NCI-H1105 treated with DMSO at 0.1 percent for 48 hours (cell line): ENCODE results near the gene TROAP.

ENCODE experiments used
- DNase-seq: peaks from one replicate; lab custom pipeline; 2025; lab: John Stamatoyannopoulos, UW

TROAP gene

DNA sequence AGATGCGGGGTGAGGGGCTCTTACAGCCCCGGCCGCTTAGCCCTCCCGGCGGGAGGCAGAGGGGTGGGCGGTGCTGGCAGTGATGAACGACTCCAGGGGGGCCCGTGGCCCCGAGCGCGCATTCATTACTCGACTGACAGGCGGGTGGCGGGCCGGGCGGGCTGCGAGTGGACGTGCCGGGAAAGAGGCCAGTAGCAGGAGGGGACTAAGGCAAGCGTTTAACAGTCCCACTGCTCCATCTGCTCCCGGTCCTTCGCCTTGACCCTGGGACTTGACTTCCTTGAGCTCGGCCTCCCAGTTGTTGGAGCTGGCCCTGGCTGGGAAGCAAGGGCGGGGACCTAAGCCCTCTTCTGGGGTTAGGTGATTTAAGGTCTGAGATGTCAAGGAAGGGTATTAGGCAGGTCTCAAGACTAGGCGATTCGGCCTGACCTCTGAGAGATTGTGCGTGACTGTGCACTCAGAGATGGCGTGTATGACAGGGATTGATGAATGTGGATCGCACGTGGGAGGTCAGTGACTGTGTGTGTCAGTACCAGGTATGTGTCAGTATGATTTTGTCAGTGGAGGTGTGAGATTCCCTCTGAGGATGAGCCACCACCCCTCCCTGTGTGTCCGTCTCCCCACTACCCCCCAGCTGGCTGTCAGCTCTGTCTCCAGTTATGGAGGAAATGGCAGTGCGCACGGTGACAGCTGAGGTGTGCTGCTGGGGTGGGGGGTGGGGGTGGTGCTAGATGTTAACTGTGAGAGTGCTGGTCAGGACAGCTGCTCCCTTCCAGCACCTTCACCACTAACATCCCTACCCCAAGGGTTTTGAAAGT lies 20.1 kb downstream of the TROAP start:
- no peak for DNase-seq

DNA sequence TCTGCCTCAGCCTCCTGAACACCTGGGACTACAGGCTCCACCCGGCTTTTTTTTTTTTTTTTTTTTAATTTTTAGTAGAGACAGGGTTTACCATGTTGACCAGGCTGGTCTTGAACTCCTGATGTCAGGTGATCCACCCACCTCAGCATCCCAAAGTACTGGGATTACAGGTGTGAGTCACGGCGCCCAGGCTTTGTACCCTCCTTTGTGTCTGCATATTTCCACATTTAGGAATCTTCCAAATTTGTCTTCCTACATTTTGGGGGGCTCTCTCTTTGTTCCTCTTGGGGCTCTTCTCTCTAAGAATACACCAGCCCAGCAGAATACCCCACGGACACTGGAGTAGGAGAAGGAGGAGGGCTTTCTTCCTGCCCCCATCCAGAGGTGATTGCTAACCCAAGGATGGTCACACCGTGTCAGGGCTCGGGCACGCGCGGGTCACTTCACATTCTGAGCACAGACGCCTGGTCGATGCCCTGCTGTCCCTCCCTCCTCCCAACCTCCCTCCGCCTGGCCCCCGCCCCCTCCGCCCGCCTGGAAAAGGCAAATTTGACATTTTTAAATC lies 21.5 kb downstream of the TROAP start:
- no peak for DNase-seq

DNA sequence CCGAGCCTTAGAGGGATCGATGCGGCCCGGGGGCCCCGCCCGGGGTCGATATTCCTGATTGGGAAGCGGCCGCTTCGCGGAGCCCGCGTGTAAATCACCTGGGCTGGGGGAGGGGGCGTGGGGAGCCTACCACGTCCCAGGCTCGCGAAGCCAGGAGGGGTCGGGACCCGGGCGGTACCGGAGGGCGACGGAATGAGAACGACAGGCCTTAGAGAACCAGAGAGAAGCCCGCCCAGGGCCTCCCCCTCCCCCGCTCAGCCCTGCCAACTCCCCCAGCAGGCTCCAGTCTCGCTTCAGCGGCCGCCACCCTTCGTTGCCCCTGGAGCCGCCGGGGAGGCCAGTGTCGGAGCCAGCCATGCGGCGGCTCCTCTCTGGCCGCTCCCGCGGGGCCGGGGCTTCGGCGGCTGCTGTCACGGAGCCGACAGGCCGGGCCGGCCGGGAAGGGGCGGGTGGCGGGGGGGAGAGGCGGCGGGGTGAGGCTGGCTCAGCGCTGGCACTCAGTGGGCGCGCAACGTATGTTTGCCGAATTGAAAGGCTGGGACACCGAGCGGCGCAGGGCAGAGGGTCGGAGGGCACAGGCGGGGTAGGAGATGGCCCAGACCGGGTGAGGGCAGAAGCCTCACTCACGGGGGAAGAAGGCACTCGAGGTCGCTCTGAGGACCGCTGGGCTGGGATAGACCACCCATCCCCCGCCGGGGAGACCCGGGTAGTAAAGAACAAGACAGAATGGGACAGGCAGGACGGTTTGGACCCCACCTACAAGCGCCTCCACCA lies 22.2 kb downstream of the TROAP start:
- peak; percentile 22 for DNase-seq

DNA sequence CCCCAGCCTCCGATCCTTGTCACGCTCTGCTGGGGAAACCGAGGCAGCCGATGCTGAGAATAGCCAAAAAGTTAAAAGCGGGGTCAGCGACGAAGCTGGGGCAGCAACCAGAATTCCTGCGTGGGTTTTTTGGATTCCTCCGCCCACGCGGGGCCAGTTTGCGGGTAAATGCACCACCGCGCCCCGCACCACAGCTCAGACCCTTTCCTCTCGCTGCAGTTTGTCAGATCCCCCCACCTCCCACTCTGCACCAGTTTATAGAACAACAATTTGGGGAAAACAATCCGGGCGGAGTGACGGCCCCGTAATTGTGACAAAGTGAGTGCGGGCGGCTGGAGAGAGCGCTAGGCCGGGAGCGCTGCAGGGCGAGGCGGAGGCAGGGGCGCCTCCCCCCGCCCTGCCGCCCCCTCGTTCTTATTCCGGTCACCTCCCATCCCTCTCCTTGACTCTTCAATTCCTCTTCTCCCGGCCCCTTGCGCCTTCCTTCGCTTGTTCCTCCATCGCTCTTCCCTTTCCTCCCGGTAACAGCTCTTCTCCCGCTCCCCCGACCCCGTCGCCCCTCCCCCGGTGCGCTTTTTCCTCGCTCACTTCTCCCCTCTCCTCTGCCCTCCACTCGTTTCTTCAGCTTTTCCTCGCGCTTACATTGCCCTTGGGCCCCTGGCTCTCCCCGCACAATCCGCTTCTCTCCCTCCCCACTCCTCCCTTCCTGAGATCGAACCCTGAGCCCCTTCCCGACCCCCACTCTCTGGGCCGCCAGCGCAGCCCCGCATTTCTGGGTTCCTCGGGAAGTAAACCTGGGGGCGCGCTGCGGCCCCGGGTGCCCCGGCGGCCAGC lies 23.0 kb downstream of the TROAP start:
- no peak for DNase-seq

DNA sequence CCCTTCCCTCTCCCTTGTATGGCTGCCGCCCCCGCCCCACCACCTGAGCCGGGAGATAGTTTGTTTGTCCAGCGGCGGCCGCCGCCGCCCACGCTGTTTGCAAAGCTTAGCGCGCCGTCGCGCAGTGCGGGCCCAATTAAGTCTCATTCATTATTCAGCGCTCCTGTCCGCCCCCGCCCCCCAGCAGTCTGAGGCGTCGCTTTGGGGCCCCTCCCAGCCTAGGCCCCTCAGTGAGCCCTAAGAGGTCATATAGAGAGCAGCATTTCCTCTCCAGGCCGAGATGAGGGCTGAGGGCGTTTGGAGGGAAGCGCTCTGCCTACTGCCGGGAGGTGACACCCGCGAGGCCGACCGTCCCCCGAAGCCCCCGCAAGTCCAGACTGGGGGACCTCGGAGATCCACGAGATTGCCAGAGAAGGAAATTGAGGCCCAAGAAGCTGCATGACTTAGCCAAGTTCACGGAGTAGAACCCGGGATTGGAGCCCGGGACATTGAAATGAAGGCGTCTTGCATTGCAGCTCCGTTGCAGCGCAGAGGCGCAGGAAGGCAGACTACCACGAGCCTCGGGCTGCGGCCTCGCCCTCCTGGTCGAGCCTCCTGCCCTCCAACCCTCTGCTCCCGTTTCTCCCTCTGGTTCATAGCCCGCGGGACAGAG lies 23.7 kb downstream of the TROAP start, which contains the start of gene DNAJC22:
Gene DNAJC22 (plus strand): TSS at position 230 of the 652 bp plus-strand sequence. CDS start 1,985 bp downstream, outside the sequence.
- no peak for DNase-seq

DNA sequence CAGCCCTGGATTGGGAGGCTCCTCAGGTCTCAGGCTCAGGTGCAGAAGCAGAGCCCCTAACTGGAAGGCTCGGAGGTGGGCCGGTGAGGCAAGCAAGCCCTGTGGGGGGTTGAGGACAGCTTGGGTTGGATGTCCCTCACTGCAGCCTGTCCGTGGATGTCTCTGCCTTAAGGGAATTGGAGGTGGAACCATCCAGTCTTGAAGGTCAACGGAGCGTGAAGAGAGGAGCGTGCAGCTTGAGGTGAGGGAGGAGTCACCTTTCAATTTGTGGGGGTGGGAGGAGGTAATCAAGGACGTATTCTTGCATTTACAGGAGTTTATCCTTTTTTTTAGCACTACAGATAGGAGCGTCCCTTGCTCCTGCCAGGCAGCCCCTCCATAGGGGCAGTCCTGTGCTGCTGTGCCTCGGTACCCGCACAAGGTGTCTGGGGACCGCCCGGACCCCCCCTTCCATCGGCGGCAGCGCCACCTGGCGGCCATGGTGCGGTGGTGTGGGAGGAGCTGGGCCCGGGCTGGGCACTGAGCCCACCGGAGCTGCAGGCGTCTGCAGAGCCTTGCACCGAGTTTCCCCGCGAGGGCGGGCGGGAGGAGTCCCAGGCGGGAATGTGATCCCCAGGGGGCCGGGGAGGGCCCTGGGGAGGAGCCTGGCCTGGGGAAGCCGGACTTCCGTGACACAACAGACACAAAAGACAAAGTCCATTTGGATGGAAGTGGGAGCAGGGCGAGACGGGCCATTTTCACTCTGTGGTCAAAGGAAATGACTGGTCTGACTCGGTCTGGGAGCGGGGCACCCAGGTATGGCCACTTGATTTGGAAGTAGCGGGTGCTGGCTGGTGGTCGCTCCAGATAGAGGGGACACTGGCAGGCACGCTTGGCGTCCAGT lies 24.5 kb downstream of the TROAP start:
- DNase-seq: peak; percentile 42

DNA sequence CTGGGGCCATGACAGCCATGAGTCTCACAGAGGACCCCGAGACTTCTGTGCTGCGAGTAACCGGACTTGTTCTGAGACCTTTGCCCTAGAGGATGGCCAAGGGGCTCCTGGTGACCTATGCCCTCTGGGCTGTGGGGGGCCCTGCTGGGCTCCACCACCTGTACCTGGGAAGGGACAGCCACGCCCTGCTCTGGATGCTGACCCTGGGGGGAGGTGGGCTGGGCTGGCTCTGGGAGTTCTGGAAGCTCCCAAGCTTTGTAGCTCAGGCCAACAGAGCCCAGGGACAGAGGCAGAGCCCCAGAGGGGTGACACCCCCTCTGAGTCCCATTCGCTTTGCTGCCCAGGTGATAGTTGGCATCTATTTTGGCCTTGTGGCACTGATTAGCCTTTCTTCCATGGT lies 25.7 kb downstream of the TROAP start:
- DNase-seq: no peak

DNA sequence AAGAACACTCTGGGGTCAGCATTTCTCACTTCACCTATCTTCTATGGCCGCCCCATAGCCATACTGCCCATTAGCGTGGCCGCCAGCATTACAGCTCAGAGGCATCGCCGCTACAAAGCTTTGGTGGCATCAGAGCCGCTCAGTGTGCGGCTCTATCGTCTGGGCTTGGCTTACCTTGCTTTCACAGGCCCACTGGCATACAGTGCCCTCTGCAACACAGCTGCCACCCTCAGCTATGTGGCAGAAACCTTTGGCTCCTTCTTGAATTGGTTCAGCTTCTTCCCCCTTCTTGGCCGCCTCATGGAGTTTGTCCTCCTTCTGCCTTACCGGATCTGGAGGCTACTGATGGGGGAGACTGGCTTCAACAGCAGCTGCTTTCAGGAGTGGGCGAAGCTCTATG lies 26.2 kb downstream of the TROAP start:
- DNase-seq: no peak

DNA sequence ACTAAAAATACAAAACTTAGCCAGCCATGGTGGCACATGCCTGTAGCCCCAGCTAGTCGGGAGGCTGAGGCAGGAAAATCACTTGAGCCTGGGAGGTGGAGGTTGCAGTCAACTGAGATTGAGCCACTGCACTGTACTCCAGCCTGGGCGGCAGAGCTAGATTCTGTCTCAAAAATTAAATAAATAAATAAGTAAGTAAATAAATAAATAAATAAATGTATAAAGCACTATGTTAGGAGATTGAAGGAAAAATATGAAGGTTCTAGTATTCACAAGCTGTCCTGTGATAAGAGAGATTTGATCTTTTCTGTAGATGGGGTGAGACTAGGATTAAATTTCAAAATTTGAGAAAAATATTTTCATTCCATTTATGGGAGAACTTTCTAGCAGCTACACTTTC lies 29.3 kb downstream of the TROAP start:
- DNase-seq: no peak

DNA sequence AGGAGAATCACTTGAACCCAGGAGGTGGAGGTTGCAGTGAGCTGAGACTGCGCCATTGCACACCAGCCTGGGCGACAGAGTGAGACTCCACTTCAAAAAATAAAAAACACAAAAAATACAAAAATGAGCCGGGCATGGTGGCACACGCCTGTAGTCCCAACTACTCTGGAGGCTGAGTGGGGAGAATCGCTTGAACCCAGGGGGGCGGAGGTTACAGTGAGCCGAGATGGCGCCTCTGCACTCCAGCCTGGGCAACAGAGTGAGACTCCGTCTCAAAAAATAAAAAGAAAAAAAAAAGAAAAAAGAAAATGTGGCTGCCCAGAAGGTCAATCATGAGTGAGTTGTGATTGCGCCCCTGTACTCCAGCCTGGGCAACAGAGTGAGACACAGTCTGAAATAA lies 32.9 kb downstream of the TROAP start:
- DNase-seq: no peak

DNA sequence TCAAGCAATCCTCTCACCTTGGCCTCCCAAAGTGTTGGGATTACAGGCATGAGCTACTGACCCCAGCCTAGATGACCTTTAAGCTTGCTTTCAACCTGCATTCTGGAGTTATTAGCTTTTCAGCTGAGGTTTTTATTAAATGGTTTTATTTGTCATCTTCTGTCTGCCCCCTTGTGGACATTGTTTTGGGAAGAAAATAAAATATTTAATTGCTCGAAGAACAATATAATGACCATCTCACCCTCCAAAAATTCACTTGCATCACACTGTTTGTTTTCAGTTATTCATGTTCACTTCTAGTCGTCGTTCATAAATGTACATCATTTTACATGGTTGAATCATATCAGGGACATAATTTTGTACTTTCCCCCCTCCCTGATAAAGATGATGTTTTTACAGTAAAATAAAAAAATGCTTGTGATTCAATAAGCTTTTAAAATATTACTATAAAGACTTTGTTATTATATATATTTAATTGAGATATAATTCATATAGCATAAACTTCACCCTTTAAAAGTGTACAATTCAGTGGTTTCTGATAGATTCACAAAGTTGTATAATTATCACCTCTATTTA lies 34.1 kb downstream of the TROAP start:
- DNase-seq: peak; percentile 11

DNA sequence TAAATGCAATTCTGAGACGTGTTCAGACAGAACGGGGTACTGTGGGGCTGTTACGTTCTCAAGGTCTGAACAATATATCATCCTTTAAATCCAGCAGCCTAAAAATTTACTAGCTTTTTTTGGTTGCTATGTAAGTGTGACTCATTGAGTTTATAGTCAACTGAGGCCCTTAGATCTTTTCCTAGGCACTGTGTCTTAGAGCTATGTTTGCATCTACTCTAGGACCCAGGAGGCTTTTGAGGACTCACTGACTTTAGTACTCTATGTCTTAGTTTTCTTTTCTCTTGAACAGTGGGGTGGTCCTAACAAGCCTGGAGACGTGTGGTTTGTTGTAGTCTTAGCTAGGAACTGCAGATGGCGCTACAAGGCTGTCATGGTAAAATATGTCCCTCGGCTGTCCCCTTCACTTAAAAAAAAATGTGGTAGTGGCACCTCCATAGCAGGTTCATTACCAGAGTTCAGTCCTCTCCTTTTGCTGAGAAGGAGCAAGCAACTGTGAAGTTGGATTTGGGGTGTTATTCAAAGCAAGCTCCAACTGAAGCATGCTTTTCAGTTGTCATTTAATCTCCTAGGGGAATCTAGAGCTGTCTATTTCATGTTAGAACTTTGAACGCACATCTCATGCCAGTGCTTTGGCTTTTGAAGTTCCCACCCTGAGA lies 35.6 kb downstream of the TROAP start:
- peak; percentile 62 for DNase-seq

DNA sequence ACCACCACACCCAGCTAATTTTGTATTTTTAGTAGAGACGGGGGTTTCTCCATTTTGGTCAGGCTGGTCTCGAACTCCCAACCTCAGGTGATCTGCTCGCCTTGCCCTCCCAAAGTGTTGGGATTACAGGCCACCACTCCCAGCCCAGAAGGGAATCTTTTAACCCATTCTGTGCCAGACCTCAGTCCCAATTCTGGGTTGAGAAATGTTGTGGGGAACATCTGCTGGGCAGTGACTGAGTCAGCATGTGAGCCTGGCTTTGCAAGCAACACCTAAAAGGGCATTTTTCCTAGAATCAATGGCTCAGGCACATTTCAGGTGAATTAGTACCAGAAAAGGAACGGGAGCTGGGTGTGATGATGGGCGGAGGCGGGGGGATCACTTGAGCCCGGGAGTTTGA lies 36.6 kb downstream of the TROAP start:
- DNase-seq: no peak

DNA sequence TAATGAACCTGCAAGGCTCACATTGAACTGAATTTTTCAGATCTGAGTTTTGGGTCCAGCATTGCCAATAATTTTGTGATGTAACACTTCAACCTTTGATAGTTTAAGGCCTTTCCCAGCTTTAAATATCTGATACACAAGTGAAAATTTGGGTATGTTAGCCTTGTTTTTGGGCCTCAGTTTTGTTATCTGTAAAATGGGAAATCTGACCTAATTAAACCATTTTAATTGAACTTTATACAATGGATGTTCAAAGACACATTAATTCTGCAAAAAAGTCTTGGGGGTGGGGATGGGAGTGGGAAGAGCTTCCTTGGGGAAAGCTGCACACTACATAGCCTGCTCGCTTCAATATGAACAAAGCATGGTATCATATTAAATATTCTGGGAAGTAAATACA lies 39.0 kb downstream of the TROAP start:
- no peak for DNase-seq

DNA sequence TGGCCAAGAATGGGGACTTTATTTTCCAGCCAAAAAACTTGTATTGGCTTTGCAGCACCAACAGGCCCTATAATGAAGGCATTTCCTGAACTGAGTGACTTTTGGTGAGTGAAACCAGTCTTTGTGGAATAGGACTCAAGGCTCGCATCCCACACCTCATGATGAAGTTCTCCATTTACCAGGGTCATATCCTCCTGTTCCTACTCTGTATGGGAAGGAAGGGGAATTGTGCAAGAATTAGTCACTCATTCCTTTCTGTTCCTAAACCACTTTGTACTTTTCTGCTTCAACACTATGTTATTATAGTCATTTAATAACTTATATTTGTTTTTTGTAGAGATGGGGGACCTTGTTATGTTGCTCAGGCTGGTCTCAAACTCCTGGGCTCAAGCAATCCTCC lies 41.9 kb downstream of the TROAP start:
- no peak for DNase-seq

DNA sequence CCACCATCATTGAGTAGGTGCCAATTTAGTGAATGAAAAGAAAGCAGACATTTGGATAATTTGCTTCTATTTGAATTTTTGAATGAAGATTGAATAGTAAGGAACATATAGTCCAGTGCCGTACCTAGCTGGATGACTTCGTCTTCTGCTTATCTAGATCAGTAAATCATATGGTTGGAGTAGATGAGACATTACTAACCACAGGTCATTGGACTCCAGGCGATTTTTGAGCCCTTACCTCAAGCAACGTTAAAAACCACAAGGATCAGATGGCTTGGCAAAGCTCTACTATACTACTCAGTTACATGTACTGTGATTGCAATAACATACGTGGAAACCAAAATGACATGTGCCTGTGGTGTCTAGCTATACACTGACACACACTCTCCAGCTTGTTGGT lies 42.5 kb downstream of the TROAP start:
- DNase-seq: no peak

DNA sequence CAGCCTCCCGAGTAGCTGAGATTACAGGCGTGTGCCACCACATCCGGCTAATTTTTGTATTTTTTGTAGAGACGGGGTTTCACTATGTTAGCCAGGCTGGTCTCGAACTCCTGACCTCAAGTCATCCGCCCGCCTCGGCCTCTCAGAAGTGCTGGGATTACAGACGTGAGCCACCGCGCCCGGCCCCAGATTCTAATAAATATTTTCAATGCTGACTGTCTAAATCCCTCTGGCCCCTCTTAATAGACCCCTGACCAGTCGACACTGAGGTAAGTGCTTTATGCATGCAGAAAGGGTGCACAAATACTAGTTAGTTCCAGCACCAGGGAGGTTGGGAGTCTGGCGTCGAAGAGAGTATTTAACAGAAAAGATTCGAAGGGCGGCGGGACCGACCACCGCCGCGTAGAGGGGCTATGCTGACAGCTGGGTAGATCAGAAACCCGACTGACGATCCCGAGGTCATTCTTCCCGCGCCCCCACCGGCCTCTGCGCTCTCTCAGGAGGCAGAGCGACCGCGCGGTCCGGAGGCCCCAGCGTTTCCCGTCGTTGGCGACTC lies 43.1 kb downstream of the TROAP start:
- DNase-seq: peak; percentile 41

DNA sequence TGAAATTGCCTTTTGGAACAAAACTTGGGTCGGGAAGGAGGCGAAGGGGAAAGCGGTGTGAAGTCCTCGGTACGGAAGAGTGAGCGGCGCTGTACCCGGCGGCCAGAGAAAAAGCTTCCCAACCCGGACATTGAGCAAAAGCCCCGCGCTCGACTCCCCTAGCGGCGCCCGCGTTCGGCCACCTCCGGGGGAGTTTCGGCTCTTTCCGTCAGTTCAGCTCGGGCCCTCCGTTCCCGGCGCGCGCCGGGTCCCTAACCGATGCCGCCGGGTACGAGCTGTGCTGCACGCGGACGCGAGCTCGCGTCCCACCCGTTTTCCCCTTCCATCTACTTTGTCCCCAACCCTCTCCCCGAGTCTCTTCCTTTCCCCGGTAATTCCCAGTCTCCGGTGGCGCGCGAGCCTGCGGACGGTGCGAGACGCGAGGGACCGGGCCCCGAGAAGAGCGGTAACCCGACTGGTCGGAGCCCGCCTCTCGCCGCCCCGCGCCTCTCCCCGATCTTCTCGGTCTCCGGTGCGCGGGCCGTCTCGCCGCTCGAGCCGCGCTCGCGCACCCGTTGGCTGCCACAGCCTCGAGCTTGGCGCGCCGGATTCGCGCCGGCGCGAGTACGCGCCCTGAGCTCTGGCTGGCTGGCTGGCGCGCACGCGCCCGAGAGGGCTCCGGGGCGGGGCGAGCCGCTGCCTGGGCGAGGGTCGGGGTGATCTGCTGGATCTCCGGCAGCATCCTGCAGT lies 43.8 kb downstream of the TROAP start:
- peak; percentile 79 for DNase-seq
